NCI-H524 (cell line): ENCODE data around the gene UTS2.
A peak's percentile ranks its signal among the peaks of the same experiment; 100 is the strongest.

Experiments
- DNase-seq, 2 experiments: peaks; one replicate each; lab custom pipeline; 2025; lab: John Stamatoyannopoulos, UW

UTS2 gene

GRCh38 chr1:7810395-7810794, 42.5 kb downstream of the UTS2 start:
- DNase-seq = no peak

- no peak for DNase-seq
These were observed 43.1 kb downstream of the UTS2 start for GRCh38 chr1:7809742-7810141.

- peak in 1 of 2 experiments; percentile 39 for DNase-seq
These were observed 44.5 kb downstream of the UTS2 start for GRCh38 chr1:7808253-7808844.

GRCh38 chr1:7805460-7805859, 47.4 kb downstream of the UTS2 start:
- DNase-seq = no peak
